ENCODE measurements around the gene DNAH7. TPM values are rescaled to one million over a fixed set of nuclear protein-coding genes. Genes with fewer than 3 reads are reported as not detected.

The DNAH7 gene
- total and polyA plus RNA-seq, 2 donors (not counting 3 experiments of a cell fraction or from before 2014, with no cell fraction given) = 0.15 to 0.24 TPM

GRCh38 chr2:196018037-196018436 lies 50.6 kb downstream of the DNAH7 start:
- FAIRE-seq = no peak

GRCh38 chr2:196012314-196012713 lies 56.3 kb downstream of the DNAH7 start:
- BruUV-seq (replicated peaks) = no TSS peak
- H3K27me3 ChIP-seq (ENCODE audit: control insufficient read depth in 2 of 2, insufficient read depth in 2 of 2, low read length in 2 of 2) = peaks cover 0 to 3% of the 10 kb centered on the region in 2 experiments
- H2AFZ ChIP-seq (ENCODE audit: low read depth, low read length) = no peak overlapping the region
- DNase-seq (ENCODE audit: low read depth, low spot score) (no peak), FAIRE-seq (no peak)
- no peak overlapping the region for H3K27ac ChIP-seq (ENCODE audit: insufficient read depth, low read depth, low read length)
- POLR2A ChIA-PET = no interaction called here
- no peak overlapping the region for H3K9ac ChIP-seq (replicated peaks; ENCODE audit: extremely low read depth, insufficient read depth, low read length)
- H3K4me3 ChIP-seq (replicated peaks in 1 of 3; ENCODE audit: insufficient read depth in 1 of 3, low read depth in 1 of 3, low read length in 3 of 3) = no peak overlapping the region
- TF ChIP-seq POLR2AphosphoS5 (IDR thresholded peaks at IDR 0.05; ENCODE audit: insufficient read depth, low read depth, low read length) (no peak), POLR2A (IDR thresholded peaks at IDR 0.05; ENCODE audit: low read depth, low read length) (no peak), EZH2 (IDR thresholded peaks at IDR 0.05; ENCODE audit: borderline replicate concordance, low read depth, low read length, severe bottlenecking) (no peak)
- TF ChIP-seq, protein P1, sequence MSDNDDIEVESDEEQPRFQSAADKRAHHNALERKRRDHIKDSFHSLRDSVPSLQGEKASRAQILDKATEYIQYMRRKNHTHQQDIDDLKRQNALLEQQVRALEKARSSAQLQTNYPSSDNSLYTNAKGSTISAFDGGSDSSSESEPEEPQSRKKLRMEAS (IDR thresholded peaks at IDR 0.05; ENCODE audit: insufficient read depth, insufficient read length) = no peak
- intact Hi-C loops (cut with micrococcal nuclease) = no loop called here
- no peak overlapping the region for H3K4me2 ChIP-seq (ENCODE audit: insufficient read depth, low read length)
- H3K4me1 ChIP-seq (ENCODE audit: control insufficient read depth, extremely low read depth, insufficient read depth, low read length) = no peaks in the 10 kb centered on the region
- dilution Hi-C loops (cut with MboI; ENCODE audit: extremely low pct_ligation_motif_present, low sequenced_read_pairs) = no loop called here
- no peaks in the 10 kb centered on the region for H3K9me1 ChIP-seq (replicated peaks; ENCODE audit: control insufficient read depth, extremely low read depth, insufficient read depth, low read length)
- CTCF ChIA-PET = no interaction called here
- H3K79me2 ChIP-seq (ENCODE audit: control insufficient read depth, insufficient read depth, low read length) = no peaks in the 10 kb centered on the region
- no peaks in the 10 kb centered on the region for H3K9me3 ChIP-seq (replicated peaks; ENCODE audit: control insufficient read depth, insufficient read depth, low read length)
- no peaks in the 10 kb centered on the region for H3K36me3 ChIP-seq (ENCODE audit: control insufficient read depth in 2 of 2, extremely low read depth in 1 of 2, insufficient read depth in 2 of 2, low read length in 2 of 2)
- H4K20me1 ChIP-seq (replicated peaks; ENCODE audit: control insufficient read depth, extremely low read depth, insufficient read depth, low read length) = no peaks in the 10 kb centered on the region

More at GRCh38 chr2:196018037-196018436, 50.6 kb downstream of the DNAH7 start:
- H3K27ac ChIP-seq (ENCODE audit: insufficient read depth, low read depth, low read length) = no peak overlapping the region
- H3K36me3 ChIP-seq (ENCODE audit: control insufficient read depth in 2 of 2, extremely low read depth in 1 of 2, insufficient read depth in 2 of 2, low read length in 2 of 2) = no peaks in the 10 kb centered on the region
- no peak for DNase-seq (ENCODE audit: low read depth, low spot score)
- dilution Hi-C loops (cut with MboI; ENCODE audit: extremely low pct_ligation_motif_present, low sequenced_read_pairs) (no loop called here), intact Hi-C loops (cut with micrococcal nuclease) (no loop called here)
- no peak for TF ChIP-seq MYC (IDR thresholded peaks at IDR 0.05; ENCODE audit: low read depth, low read length)
- no peak for TF ChIP-seq POLR2AphosphoS5 (IDR thresholded peaks at IDR 0.05; ENCODE audit: insufficient read depth, low read depth, low read length)
- CTCF ChIA-PET = no interaction called here
- no peaks in the 10 kb centered on the region for H4K20me1 ChIP-seq (replicated peaks; ENCODE audit: control insufficient read depth, extremely low read depth, insufficient read depth, low read length)
- H3K79me2 ChIP-seq (ENCODE audit: control insufficient read depth, insufficient read depth, low read length) = no peaks in the 10 kb centered on the region
- no peaks in the 10 kb centered on the region for H3K9me1 ChIP-seq (replicated peaks; ENCODE audit: control insufficient read depth, extremely low read depth, insufficient read depth, low read length)
- BruUV-seq (replicated peaks) = no TSS peak
- peaks cover 0 to 3% of the 10 kb centered on the region in 2 experiments for H3K27me3 ChIP-seq (ENCODE audit: control insufficient read depth in 2 of 2, insufficient read depth in 2 of 2, low read length in 2 of 2)
- no peaks in the 10 kb centered on the region for H3K9me3 ChIP-seq (replicated peaks; ENCODE audit: control insufficient read depth, insufficient read depth, low read length)
- no peak overlapping the region for H3K4me3 ChIP-seq (replicated peaks in 1 of 3; ENCODE audit: insufficient read depth in 1 of 3, low read depth in 1 of 3, low read length in 3 of 3)
- POLR2A ChIA-PET = no interaction called here
- no peak overlapping the region for H2AFZ ChIP-seq (ENCODE audit: low read depth, low read length)
- no peaks in the 10 kb centered on the region for H3K4me1 ChIP-seq (ENCODE audit: control insufficient read depth, extremely low read depth, insufficient read depth, low read length)
- no peak overlapping the region for H3K4me2 ChIP-seq (ENCODE audit: insufficient read depth, low read length)
- no peak overlapping the region for H3K9ac ChIP-seq (replicated peaks; ENCODE audit: extremely low read depth, insufficient read depth, low read length)
